ENCODE results near the gene SERPINB10.

SERPINB10 gene, protein sequence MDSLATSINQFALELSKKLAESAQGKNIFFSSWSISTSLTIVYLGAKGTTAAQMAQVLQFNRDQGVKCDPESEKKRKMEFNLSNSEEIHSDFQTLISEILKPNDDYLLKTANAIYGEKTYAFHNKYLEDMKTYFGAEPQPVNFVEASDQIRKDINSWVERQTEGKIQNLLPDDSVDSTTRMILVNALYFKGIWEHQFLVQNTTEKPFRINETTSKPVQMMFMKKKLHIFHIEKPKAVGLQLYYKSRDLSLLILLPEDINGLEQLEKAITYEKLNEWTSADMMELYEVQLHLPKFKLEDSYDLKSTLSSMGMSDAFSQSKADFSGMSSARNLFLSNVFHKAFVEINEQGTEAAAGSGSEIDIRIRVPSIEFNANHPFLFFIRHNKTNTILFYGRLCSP

DNA sequence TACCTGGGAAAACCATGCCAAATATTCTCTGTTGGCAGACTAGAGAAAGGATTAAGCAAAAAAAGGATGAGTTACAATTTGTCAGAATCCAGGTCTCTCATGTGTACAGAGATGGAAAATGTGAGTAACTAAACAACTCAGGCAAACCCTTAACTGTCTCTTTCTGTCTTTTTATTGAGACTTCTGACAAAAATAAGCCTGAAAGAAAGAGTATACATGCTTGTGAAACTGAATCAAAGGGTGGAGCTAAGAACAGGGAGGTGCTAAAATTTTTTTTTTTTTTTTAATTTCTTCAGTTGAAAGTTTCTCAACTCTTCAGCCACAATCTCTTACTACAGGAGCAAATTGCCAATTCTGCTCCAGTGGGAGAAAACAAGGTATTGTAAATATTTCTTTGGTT, at the start of gene SERPINB10:
TSS of gene SERPINB10 (plus strand) at position 295 of the 400 bp plus-strand sequence. CDS start 7,553 bp downstream, outside the sequence.
- Mint-ChIP-seq H3K4me3 (no peak within 1 kb of the TSS), H3K4me1 (ENCODE audit: low read depth) (peaks cover 6% of the 10 kb centered on the region), H3K27me3 (peaks cover 39% of the 10 kb centered on the region), H3K9me3 (no peaks in the 10 kb centered on the region), H3K36me3 (ENCODE audit: low read depth) (no peaks in the 10 kb centered on the region), H3K27ac (no peak within 1 kb of the TSS)

DNA sequence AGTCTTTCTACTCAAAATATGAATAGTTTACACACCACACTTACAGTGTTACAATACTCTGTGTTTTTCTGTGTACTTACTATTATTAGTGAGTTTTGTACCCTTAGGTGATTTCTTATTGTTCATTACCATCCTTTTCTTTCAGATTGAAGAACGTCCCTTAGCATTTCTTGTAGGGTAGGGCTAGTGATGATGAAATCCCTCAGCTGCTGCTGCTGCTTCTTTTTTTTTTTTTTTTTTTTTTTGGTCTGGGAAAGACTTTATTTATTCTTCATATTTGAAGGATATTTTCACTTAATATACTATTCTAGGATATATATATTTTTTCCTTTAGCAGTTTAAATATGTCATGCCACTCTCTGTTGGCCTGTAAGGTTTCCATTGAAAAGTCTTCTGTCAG, 49.3 kb upstream of the SERPINB10 start:
- no peak overlapping the region for H3K4me3 Mint-ChIP-seq
- no peaks in the 10 kb centered on the region for H3K9me3 Mint-ChIP-seq
- no peak overlapping the region for H3K27ac Mint-ChIP-seq
- H3K36me3 Mint-ChIP-seq (ENCODE audit: low read depth) = no peaks in the 10 kb centered on the region
- H3K27me3 Mint-ChIP-seq = peaks cover 11% of the 10 kb centered on the region
- no peaks in the 10 kb centered on the region for H3K4me1 Mint-ChIP-seq (ENCODE audit: low read depth)

DNA sequence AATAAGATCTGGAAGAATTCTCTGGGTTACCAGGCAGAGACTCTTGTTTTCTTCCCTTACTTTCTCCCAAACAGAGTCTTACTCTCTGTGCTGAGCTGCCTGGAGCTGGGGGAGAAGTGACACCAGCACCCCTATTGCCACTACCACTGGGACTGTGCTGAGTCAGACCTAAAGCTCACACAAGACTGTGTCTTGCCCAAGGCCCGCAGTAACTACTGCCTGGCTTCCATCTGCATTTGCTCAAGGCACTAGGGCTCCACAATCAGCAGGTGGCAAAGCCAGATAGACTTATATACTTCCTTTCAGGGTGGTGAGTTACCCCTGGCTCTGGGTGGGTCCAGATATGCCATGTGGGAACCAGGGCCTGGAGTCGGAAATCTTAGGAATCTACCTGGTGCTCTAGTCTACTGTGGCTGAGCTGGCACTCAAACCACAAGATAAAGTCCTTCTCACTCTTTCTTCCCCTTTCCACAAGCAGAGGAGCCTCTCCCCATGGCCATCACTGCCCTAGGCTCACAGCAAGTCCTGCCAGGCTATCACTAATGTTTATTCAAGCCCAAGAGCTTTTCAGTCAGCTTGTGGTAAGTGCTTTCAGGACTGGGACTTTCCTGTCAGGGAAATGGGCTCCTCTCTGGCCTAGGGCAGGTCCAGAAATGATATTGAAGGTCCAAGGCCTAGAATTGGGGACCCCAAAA, 47.8 kb upstream of the SERPINB10 start:
- Mint-ChIP-seq H3K36me3 (ENCODE audit: low read depth) (no peaks in the 10 kb centered on the region), H3K9me3 (no peaks in the 10 kb centered on the region), H3K4me3 (no peak overlapping the region), H3K27ac (no peak overlapping the region), H3K4me1 (ENCODE audit: low read depth) (no peaks in the 10 kb centered on the region), H3K27me3 (peaks cover 11% of the 10 kb centered on the region)

DNA sequence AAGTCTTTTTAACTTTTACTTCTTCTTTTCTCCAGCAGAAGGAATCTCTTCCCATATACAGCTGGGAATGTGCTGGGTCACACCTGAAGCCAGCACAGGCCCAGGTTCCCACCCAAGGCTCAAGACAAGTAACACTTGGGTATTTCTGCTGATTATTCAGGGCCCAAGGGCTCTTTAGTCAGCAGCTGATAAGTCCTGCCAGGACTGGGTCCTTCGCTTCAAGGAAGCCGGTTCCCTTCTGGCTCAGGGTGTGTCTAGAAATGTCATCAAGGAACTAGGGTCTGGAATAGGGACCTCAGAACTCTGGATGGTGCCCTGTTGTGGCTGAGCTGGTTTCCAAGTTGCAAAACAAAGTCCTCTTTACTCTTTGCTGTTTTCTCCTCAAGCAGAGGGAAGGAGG, 47.2 kb upstream of the SERPINB10 start:
- Mint-ChIP-seq H3K4me3 (no peak overlapping the region), H3K4me1 (ENCODE audit: low read depth) (no peaks in the 10 kb centered on the region), H3K36me3 (ENCODE audit: low read depth) (no peaks in the 10 kb centered on the region), H3K27ac (no peak overlapping the region), H3K9me3 (no peaks in the 10 kb centered on the region), H3K27me3 (peaks cover 11% of the 10 kb centered on the region)

DNA sequence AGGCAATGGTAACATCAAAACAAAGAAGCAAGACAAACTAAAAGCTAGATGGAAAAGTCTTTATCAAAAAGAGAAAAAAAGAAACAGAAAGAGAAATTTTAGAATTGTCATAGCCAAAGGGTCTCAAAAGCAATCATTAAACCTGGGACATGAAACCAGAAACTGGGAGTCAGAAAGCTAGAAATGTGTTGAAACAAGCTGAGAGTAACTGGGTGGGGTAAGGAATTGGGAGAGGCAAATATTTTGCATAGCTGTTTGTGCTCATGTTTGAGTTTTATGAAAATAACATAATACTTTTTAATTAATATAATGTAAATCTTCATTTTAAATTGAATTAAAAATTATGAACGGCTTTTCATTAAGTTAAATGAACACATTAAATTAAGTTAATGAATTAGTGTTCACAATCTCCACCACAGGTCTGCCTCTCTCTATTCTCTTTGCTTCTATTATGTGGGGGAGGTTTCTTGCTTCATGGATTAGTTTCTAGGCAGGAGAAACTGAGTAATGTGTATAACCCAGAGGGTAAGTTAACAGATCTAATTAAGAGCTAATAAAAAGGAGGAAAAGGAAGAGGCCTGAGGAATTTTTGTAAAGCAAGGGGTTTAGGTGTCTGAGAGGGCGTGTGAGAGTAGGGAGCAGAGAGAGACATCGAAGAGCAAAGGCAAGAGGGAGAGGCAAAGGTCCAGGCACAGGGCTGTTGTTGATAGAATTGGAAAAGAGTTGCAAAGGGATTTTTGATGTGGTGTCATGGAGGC, 40.2 kb upstream of the SERPINB10 start:
- Mint-ChIP-seq H3K27ac (no peak overlapping the region), H3K36me3 (ENCODE audit: low read depth) (no peaks in the 10 kb centered on the region), H3K9me3 (no peaks in the 10 kb centered on the region), H3K27me3 (peaks cover under 1% of the 10 kb centered on the region), H3K4me1 (ENCODE audit: low read depth) (no peaks in the 10 kb centered on the region), H3K4me3 (no peak overlapping the region)

DNA sequence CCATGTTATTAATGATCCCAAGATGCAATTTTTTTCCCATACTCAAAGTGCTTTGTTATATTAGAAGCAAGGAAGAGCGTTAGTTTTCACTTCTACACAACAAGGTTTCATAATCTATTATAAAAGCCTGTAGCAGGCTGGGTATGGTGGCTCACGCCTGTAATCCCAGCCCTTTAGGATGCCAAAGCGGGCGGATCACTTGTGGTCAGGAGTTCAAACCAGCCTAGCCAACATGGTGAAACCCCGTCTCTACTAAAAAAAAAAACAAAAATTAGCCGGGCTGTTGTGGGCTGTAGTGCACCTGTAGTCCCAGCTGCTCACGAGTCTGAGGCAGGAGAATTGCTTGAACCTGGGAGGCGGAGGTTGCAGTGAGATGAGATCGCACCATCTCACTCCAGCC, 39.2 kb upstream of the SERPINB10 start:
- Mint-ChIP-seq H3K9me3 (no peaks in the 10 kb centered on the region), H3K4me1 (ENCODE audit: low read depth) (no peaks in the 10 kb centered on the region), H3K27me3 (no peaks in the 10 kb centered on the region), H3K36me3 (ENCODE audit: low read depth) (no peaks in the 10 kb centered on the region), H3K4me3 (no peak overlapping the region), H3K27ac (no peak overlapping the region)

DNA sequence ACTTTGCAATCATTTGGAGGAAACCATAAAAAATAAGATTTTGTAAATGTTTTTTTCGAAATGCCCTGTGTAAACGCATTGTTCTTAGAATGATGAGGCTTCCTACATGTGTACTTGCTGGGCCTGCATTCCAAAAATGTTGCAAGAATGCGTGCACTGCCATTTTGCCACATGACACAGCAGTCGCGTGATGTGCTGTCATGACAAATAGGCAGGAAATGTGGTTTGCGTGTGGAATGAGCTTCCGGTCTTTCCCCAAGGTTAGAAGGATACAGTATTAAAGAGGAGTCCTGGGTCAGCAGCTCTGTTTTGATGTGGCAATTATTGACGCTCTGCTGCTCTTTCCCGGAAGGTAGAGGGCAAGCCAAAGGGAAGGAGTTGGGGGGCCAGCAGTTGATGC, 38.4 kb upstream of the SERPINB10 start:
- Mint-ChIP-seq H3K9me3 (no peaks in the 10 kb centered on the region), H3K27me3 (no peaks in the 10 kb centered on the region), H3K4me3 (no peak overlapping the region), H3K27ac (no peak overlapping the region), H3K4me1 (ENCODE audit: low read depth) (no peaks in the 10 kb centered on the region), H3K36me3 (ENCODE audit: low read depth) (no peaks in the 10 kb centered on the region)

DNA sequence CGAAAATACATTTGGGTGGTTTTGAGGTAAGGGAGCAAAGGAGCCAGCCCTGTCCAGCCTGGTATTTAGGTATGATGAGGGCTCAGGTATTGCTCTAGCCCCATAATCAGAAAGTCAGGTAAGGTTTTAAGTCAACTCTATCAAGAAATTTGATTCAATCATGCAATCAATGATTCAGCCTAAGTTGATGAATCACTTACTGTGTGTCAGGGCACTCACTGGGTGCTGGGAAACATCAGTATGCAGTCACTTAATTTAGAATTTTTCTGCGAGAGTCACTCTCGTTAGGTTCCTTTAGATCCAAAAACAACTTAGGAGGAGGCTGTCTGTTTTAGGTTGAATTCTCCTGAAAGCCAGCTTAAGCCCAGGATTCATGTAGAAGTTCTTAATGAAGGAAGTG, 37.9 kb upstream of the SERPINB10 start:
- H3K27me3 Mint-ChIP-seq = no peaks in the 10 kb centered on the region
- H3K4me1 Mint-ChIP-seq (ENCODE audit: low read depth) = no peaks in the 10 kb centered on the region
- H3K27ac Mint-ChIP-seq = no peak overlapping the region
- no peak overlapping the region for H3K4me3 Mint-ChIP-seq
- no peaks in the 10 kb centered on the region for H3K9me3 Mint-ChIP-seq
- no peaks in the 10 kb centered on the region for H3K36me3 Mint-ChIP-seq (ENCODE audit: low read depth)

DNA sequence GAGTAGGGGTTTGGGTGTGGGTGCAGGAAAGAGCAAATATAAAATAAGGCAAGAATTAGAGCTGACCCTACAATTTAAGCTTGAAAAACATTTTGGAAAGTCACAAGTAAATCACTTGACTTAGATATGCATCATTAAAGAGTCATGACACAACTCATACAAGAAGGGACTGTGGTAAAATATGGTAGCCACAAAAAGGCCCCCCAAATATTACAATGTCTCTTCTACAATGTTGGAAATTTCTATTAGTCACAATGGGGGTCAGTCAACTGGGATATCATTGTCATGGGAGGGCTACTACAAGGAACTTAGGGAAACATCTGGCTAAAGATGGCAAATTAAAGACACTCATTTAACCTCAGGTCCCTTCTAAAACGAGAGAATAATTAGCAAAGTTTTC, 35.9 kb upstream of the SERPINB10 start:
- Mint-ChIP-seq H3K4me1 (ENCODE audit: low read depth) (no peaks in the 10 kb centered on the region), H3K36me3 (ENCODE audit: low read depth) (no peaks in the 10 kb centered on the region), H3K9me3 (no peaks in the 10 kb centered on the region), H3K27me3 (no peaks in the 10 kb centered on the region), H3K4me3 (no peak overlapping the region), H3K27ac (no peak overlapping the region)

DNA sequence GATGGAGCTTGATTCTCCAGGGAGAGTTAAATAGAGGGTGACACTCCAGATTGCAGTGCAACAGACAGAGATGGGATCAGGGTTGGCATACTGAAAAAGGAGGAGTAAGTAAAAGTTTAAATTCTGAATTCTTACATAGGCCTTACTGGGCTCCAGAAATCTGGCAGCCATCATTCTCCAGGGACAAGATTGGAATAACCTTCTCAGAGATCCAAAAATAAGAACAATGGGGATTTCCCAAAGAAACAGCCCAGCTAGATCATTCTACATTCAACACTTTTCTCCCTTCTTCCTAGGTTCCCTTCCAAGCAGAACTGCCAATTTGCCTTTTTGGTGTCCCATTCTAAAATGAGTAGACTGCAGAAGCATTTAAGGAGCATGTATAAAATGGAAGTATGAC, 35.2 kb upstream of the SERPINB10 start:
- Mint-ChIP-seq H3K4me1 (ENCODE audit: low read depth) (no peaks in the 10 kb centered on the region), H3K9me3 (no peaks in the 10 kb centered on the region), H3K27ac (no peak overlapping the region), H3K36me3 (ENCODE audit: low read depth) (no peaks in the 10 kb centered on the region), H3K27me3 (no peaks in the 10 kb centered on the region), H3K4me3 (no peak overlapping the region)

DNA sequence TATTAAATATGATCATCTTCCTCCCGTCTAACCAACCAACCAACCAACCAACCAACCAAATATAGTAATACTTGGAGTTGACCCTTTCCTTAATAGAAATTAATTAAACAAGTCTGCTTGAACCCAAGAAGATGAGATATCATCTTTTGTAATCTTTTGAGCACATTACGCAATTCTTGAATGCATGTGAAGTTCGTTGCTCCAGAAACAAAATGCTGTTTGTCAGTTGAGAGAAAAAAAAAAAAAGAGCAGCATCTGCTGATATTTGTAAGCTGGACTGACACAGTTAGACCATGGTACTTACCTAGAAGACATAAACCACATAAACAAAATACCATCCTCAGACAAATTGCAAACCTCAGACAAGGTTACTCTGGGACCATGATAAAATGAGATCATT, 29.4 kb upstream of the SERPINB10 start:
- peaks cover 4% of the 10 kb centered on the region for H3K9me3 Mint-ChIP-seq
- H3K4me3 Mint-ChIP-seq = no peak overlapping the region
- H3K27ac Mint-ChIP-seq = no peak overlapping the region
- no peaks in the 10 kb centered on the region for H3K36me3 Mint-ChIP-seq (ENCODE audit: low read depth)
- H3K27me3 Mint-ChIP-seq = peaks cover 7% of the 10 kb centered on the region
- H3K4me1 Mint-ChIP-seq (ENCODE audit: low read depth) = peaks cover 11% of the 10 kb centered on the region

DNA sequence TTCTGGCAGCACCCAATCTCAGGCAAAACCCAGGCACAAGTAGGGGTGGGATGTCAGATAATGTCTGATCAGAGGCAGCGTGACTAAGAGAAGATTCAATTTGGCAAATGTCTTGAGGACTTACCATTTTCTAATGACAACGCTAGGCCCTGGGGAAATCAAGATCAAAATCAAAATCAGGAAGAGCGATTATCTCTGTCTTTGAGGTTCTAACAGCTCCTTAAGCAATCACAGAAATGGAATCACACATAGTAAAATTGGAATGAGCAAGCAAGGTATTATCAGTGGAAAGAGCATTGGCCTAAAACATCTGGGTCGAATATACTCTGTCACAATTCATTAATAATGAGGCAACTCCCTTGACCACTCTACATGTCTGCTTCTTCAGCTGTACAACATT, 28.8 kb upstream of the SERPINB10 start:
- no peak overlapping the region for H3K27ac Mint-ChIP-seq
- no peaks in the 10 kb centered on the region for H3K36me3 Mint-ChIP-seq (ENCODE audit: low read depth)
- peaks cover 7% of the 10 kb centered on the region for H3K27me3 Mint-ChIP-seq
- no peak overlapping the region for H3K4me3 Mint-ChIP-seq
- H3K9me3 Mint-ChIP-seq = peaks cover 4% of the 10 kb centered on the region
- H3K4me1 Mint-ChIP-seq (ENCODE audit: low read depth) = peaks cover 11% of the 10 kb centered on the region

DNA sequence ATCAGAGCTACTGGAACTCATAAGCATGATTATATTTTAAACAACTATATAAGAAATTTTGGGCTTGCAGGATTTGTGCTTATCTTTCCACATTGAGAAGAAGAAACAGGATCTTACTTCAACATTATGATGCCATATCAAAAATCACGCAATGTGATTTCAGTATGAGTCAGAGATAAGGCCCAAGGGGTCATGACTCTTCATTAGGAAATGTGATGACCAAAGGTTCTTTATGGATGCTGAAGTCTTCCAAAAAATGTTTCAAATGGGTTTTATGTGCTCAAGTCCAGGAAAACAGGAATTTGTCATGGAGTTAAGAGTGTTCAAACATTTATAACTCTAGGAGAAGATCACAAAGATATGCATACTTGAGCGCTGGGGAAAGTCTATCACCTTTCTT, 28.0 kb upstream of the SERPINB10 start:
- Mint-ChIP-seq H3K27me3 (peaks cover 13% of the 10 kb centered on the region), H3K27ac (no peak overlapping the region), H3K4me1 (ENCODE audit: low read depth) (peaks cover 11% of the 10 kb centered on the region), H3K36me3 (ENCODE audit: low read depth) (no peaks in the 10 kb centered on the region), H3K4me3 (no peak overlapping the region), H3K9me3 (peaks cover 4% of the 10 kb centered on the region)

DNA sequence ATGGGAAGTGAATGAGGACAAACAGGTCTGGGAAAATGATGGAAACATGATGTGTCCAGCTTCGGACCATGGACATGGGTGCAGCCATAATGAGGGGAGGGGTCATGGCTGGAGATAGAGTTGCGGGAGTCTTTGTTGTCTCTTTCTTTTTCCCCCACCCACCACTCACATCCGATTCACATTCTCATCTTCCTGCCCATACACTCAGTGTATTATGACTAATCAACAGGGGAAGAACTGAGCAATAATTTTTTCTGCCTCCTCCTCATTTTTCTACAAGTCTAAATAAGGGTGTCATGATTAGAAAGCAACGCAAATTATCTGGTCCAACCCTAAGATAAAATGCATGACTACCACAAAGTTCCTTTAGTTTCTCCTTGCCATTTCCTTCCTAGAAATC, 25.9 kb upstream of the SERPINB10 start:
- no peak overlapping the region for H3K27ac Mint-ChIP-seq

More for the DNA sequence above, 25.9 kb upstream of the SERPINB10 start:
- peaks cover 4% of the 10 kb centered on the region for H3K9me3 Mint-ChIP-seq
- H3K27me3 Mint-ChIP-seq = peaks cover 21% of the 10 kb centered on the region
- H3K4me1 Mint-ChIP-seq (ENCODE audit: low read depth) = peaks cover 11% of the 10 kb centered on the region
- no peaks in the 10 kb centered on the region for H3K36me3 Mint-ChIP-seq (ENCODE audit: low read depth)
- H3K4me3 Mint-ChIP-seq = no peak overlapping the region
